HG03469 (cell line): Measurements from ENCODE around the gene SLA2.
"Not testable (repeated sequence)": the region's sequence is repeated elsewhere in the genome, so short reads cannot be mapped to it uniquely, and the experiment has no call there.

Experiments used
- ATAC-seq: cut with Tn5 transposase; IDR thresholded peaks from one replicate; pipeline ENCODE4 v1.9.1; 2021; ENCODE audit warnings: mild to moderate bottlenecking, moderate library complexity, moderate number of reproducible peaks; ENCODE audit not compliant: unreplicated experiment

The SLA2 gene

GRCh38 chr20:36645998-36646397 lies at the start of gene SLA2:
SLA2 (minus strand) TSS chr20:36646196; CDS start chr20:36641335, 4,861 bp downstream.
- no peak for ATAC-seq

- not testable (repeated sequence) for ATAC-seq
Observed at GRCh38 chr20:36695467-36695866, 49.5 kb upstream of the SLA2 start.

GRCh38 chr20:36688630-36689029 lies 42.6 kb upstream of the SLA2 start:
- ATAC-seq = no peak

GRCh38 chr20:36687850-36688249 lies 41.9 kb upstream of the SLA2 start:
- no peak for ATAC-seq

- no peak for ATAC-seq
Observed at GRCh38 chr20:36686944-36687343, 40.9 kb upstream of the SLA2 start.

GRCh38 chr20:36686504-36686903 lies 40.5 kb upstream of the SLA2 start:
- ATAC-seq = no peak

GRCh38 chr20:36684747-36685146 lies 38.8 kb upstream of the SLA2 start:
- ATAC-seq = no peak

GRCh38 chr20:36682311-36682710 lies 36.3 kb upstream of the SLA2 start:
- no peak for ATAC-seq

- no peak for ATAC-seq
Observed at GRCh38 chr20:36677422-36677771, 31.4 kb upstream of the SLA2 start.

- ATAC-seq = no peak
Observed at GRCh38 chr20:36676701-36677421, 30.9 kb upstream of the SLA2 start.

- not testable (repeated sequence) for ATAC-seq
Observed at GRCh38 chr20:36675545-36675944, 29.5 kb upstream of the SLA2 start.

- ATAC-seq = no peak
Observed at GRCh38 chr20:36672991-36673390, 27.0 kb upstream of the SLA2 start.

GRCh38 chr20:36670665-36671357 lies 24.8 kb upstream of the SLA2 start:
- ATAC-seq = no peak

- no peak for ATAC-seq
Observed at GRCh38 chr20:36666181-36666740, 20.3 kb upstream of the SLA2 start.

- no peak for ATAC-seq
Observed at GRCh38 chr20:36663031-36663430, 17.0 kb upstream of the SLA2 start.

GRCh38 chr20:36658300-36658699 lies 12.3 kb upstream of the SLA2 start:
- no peak for ATAC-seq

GRCh38 chr20:36656733-36657132 lies 10.7 kb upstream of the SLA2 start:
- no peak for ATAC-seq

GRCh38 chr20:36655004-36655403 lies 9.0 kb upstream of the SLA2 start:
- ATAC-seq = no peak

- no peak for ATAC-seq
Observed at GRCh38 chr20:36654506-36654905, 8.5 kb upstream of the SLA2 start.

- no peak for ATAC-seq
Observed at GRCh38 chr20:36653456-36653855, 7.5 kb upstream of the SLA2 start.

- ATAC-seq = no peak
Observed at GRCh38 chr20:36647196-36648121, 1.5 kb upstream of the SLA2 start.
